GM19463 (cell line): ENCODE measurements around the gene CPPED1.
"Not testable (repeated sequence)": the region's sequence is repeated elsewhere in the genome, so short reads cannot be mapped to it uniquely, and the experiment has no call there.

Source experiments
- ATAC-seq: cut with Tn5 transposase; IDR thresholded peaks from one replicate; pipeline ENCODE4 v1.9.1; 2021; ENCODE audit warnings: mild to moderate bottlenecking, moderate library complexity; ENCODE audit not compliant: unreplicated experiment

Gene CPPED1

GRCh38 chr16:12803203-12804093 is at the start of gene CPPED1:
TSS of gene CPPED1 (minus strand) at chr16:12803887. CDS start at chr16:12803776, 111 bp downstream.
- peak; percentile 79 for ATAC-seq

GRCh38 chr16:12850186-12850585 is 46.5 kb upstream of the CPPED1 start:
- no peak for ATAC-seq

- ATAC-seq = no peak
These were observed 42.9 kb upstream of the CPPED1 start for GRCh38 chr16:12846592-12846991.

- ATAC-seq = no peak
These were observed 41.6 kb upstream of the CPPED1 start for GRCh38 chr16:12845282-12845681.

- no peak for ATAC-seq
These were observed 34.1 kb upstream of the CPPED1 start for GRCh38 chr16:12837756-12838155.

- ATAC-seq = no peak
These were observed 33.6 kb upstream of the CPPED1 start for GRCh38 chr16:12837291-12837690.

GRCh38 chr16:12833926-12834325 is 30.2 kb upstream of the CPPED1 start:
- no peak for ATAC-seq

- no peak for ATAC-seq
These were observed 25.6 kb upstream of the CPPED1 start for GRCh38 chr16:12829096-12829888.

- ATAC-seq = no peak
These were observed 24.5 kb upstream of the CPPED1 start for GRCh38 chr16:12828206-12828605.

GRCh38 chr16:12826559-12826958 is 22.9 kb upstream of the CPPED1 start:
- ATAC-seq = no peak

- no peak for ATAC-seq
These were observed 15.7 kb upstream of the CPPED1 start for GRCh38 chr16:12819126-12820117.

GRCh38 chr16:12818326-12818725 is 14.6 kb upstream of the CPPED1 start:
- ATAC-seq = no peak

- not testable (repeated sequence) for ATAC-seq
These were observed 13.1 kb upstream of the CPPED1 start for GRCh38 chr16:12816791-12817214.

GRCh38 chr16:12815361-12815760 is 11.7 kb upstream of the CPPED1 start:
- ATAC-seq = no peak

- ATAC-seq = not testable (repeated sequence)
These were observed 10.0 kb upstream of the CPPED1 start for GRCh38 chr16:12813734-12814133.

- not testable (repeated sequence) for ATAC-seq
These were observed 9.6 kb upstream of the CPPED1 start for GRCh38 chr16:12813321-12813720.

GRCh38 chr16:12811441-12812383 is 8.0 kb upstream of the CPPED1 start:
- no peak for ATAC-seq

GRCh38 chr16:12805066-12805465 is 1.4 kb upstream of the CPPED1 start:
- ATAC-seq = no peak

GRCh38 chr16:12804395-12804794 is 708 bp upstream of the CPPED1 start:
- ATAC-seq = no peak
